Tibial nerve (tissue), 4 donors: Measurements from ENCODE around the gene NELFA. TPM values are rescaled to one million over a fixed set of nuclear protein-coding genes. Genes with fewer than 3 reads are reported as not detected.

ENCODE experiments used
- DNase-seq, 2 donors: peaks; one replicate each; pipeline ENCODE4 v3.0.0-alpha.2; 2019; ENCODE audit warnings: low spot score in 2 of 2
- H3K27ac ChIP-seq, 4 donors: fragments of 200-600 bp; sonication (generic) in 3 of 4; one replicate each; pipeline ENCODE4 v1.5.1; 2017 to 2019; ENCODE audit warnings: mild to moderate bottlenecking in 1 of 4
- H3K27me3 ChIP-seq, 2 donors: fragments of 200-600 bp; sonication (generic) in 1 of 2; one replicate each; pipeline versions ENCODE4 v1.5.1 to v1.6.0; 2017 to 2019
- H3K36me3 ChIP-seq, 3 donors: fragments of 200-600 bp; sonication (generic); one replicate each; pipeline ENCODE4 v1.5.1; 2018 to 2019
- H3K4me1 ChIP-seq, 4 donors: fragments of 200-600 bp; sonication (generic) in 3 of 4; one replicate each; pipeline ENCODE4 v1.5.1; 2017 to 2019
- H3K4me3 ChIP-seq, 4 donors: fragments of 200-600 bp; sonication (generic) in 3 of 4; one replicate each; pipeline ENCODE4 v1.5.1; 2017 to 2019; ENCODE audit warnings: mild to moderate bottlenecking in 1 of 4, moderate library complexity in 1 of 4
- H3K9me3 ChIP-seq, 4 donors: fragments of 200-600 bp; sonication (generic) in 3 of 4; one replicate each; pipeline ENCODE4 v1.5.1; 2017 to 2019
- EP300 ChIP-seq, 2 donors: sonication (generic); formaldehyde crosslinking; IDR thresholded peaks; one replicate each; pipeline ENCODE4 v1.6.1; 2017; ENCODE audit warnings: antibody characterized with exemption in 2 of 2, mild to moderate bottlenecking in 1 of 2
- POLR2A ChIP-seq, 2 donors: fragments of 450-650 bp; IDR thresholded peaks; one replicate each; pipeline ENCODE4 v1.6.1; 2017; ENCODE audit warnings: antibody characterized with exemption in 2 of 2, mild to moderate bottlenecking in 2 of 2, moderate library complexity in 2 of 2
- WGBS, 2 donors: methylation state at CpG; one replicate each; pipeline ENCODE4 v1.1.5; 2018; 5-methylcytosine and 5-hydroxymethylcytosine counted together
- total RNA-seq, 4 donors: library from RNA; depleted of rRNA; stranded (reverse); fragments of >200 nt; gene quantifications; one replicate each; pipeline ENCODE4 v1.1.0, GENCODE V29; 2016
- TF ChIP-seq, protein P1 (sequence below), 5 experiments: fragments of 200-600 bp in 3 of 5; fragments of 450-650 bp in 2 of 5; sonication (generic) in 3 of 5; IDR thresholded peaks; one replicate each; pipeline ENCODE4 v1.5.1; 2016 to 2019; ENCODE audit warnings: antibody characterized with exemption in 5 of 5, mild to moderate bottlenecking in 3 of 5, moderate library complexity in 2 of 5

The NELFA gene
- total RNA-seq, 4 donors from 2014 or later, result 32.9 to 43.1 (median 37.5) TPM

DNA sequence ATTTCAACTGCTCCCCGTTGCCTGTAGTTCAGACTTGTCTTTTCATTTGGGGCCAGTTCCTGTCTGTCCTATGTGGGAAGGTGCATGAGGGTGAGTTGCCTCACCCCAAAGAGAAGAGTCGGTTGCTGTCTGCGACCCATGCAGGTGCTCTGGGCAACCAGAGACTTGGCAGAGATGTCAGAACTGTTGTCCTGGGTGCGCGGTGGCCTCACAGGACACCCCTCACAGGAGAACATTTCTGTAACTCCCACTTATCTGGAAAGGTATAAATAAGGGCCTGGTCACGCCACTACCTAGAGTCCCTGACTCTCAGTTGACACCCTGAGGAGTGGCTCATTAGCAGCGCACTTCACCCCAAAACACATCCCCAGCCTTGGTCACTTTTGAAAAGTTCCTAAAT, 40.6 kb upstream of the NELFA start:
- no peak for DNase-seq
- WGBS, 2 donors, result 88 to 92% methylated on average over 7 of the region's 7 CpGs

GRCh38 chr4:2048831-2049230, 40.1 kb upstream of the NELFA start:
- TF ChIP-seq, protein P1, sequence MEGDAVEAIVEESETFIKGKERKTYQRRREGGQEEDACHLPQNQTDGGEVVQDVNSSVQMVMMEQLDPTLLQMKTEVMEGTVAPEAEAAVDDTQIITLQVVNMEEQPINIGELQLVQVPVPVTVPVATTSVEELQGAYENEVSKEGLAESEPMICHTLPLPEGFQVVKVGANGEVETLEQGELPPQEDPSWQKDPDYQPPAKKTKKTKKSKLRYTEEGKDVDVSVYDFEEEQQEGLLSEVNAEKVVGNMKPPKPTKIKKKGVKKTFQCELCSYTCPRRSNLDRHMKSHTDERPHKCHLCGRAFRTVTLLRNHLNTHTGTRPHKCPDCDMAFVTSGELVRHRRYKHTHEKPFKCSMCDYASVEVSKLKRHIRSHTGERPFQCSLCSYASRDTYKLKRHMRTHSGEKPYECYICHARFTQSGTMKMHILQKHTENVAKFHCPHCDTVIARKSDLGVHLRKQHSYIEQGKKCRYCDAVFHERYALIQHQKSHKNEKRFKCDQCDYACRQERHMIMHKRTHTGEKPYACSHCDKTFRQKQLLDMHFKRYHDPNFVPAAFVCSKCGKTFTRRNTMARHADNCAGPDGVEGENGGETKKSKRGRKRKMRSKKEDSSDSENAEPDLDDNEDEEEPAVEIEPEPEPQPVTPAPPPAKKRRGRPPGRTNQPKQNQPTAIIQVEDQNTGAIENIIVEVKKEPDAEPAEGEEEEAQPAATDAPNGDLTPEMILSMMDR (IDR thresholded peaks at IDR 0.05), result no peak
- TF ChIP-seq POLR2A (IDR thresholded peaks at IDR 0.05) (no peak), EP300 (IDR thresholded peaks at IDR 0.05) (no peak)
- H3K4me3 ChIP-seq, result no peak overlapping the region
- no peak for DNase-seq
- WGBS, 2 donors, result 86 to 90% methylated on average over 8 of the region's 8 CpGs
- H3K36me3 ChIP-seq, result peaks cover 0 to 7% (median 0%) of the 10 kb centered on the region in 3 donors
- no peak overlapping the region for H3K27ac ChIP-seq
- H3K4me1 ChIP-seq, result peaks cover 0 to 8% (median 0%) of the 10 kb centered on the region in 4 donors
- peaks cover 0 to 7% (median 0%) of the 10 kb centered on the region in 4 donors for H3K9me3 ChIP-seq
- peaks cover 0 to 67% of the 10 kb centered on the region in 2 donors for H3K27me3 ChIP-seq

More for the DNA sequence above, 40.6 kb upstream of the NELFA start:
- peaks cover 0 to 7% (median 0%) of the 10 kb centered on the region in 4 donors for H3K9me3 ChIP-seq
- H3K4me1 ChIP-seq, result peaks cover 0 to 8% (median 0%) of the 10 kb centered on the region in 4 donors
- TF ChIP-seq POLR2A (IDR thresholded peaks at IDR 0.05) (no peak), EP300 (IDR thresholded peaks at IDR 0.05) (no peak)
- TF ChIP-seq, protein P1 (IDR thresholded peaks at IDR 0.05), result no peak
- peaks cover 0 to 7% (median 0%) of the 10 kb centered on the region in 3 donors for H3K36me3 ChIP-seq
- peaks cover 0 to 68% of the 10 kb centered on the region in 2 donors for H3K27me3 ChIP-seq
- no peak overlapping the region for H3K27ac ChIP-seq
- H3K4me3 ChIP-seq, result no peak overlapping the region

- peaks cover 0 to 69% of the 10 kb centered on the region in 2 donors for H3K27me3 ChIP-seq
- no peak for DNase-seq
- H3K4me3 ChIP-seq, result no peak overlapping the region
- no peak overlapping the region for H3K27ac ChIP-seq
- TF ChIP-seq, protein P1 (IDR thresholded peaks at IDR 0.05), result no peak
- no peak for TF ChIP-seq EP300 (IDR thresholded peaks at IDR 0.05)
- no peak for TF ChIP-seq POLR2A (IDR thresholded peaks at IDR 0.05)
- peaks cover 0 to 8% (median 0%) of the 10 kb centered on the region in 4 donors for H3K4me1 ChIP-seq
- H3K36me3 ChIP-seq, result peaks cover 0 to 10% (median 0%) of the 10 kb centered on the region in 3 donors
- H3K9me3 ChIP-seq, result peaks cover 0 to 7% (median 0%) of the 10 kb centered on the region in 4 donors
- WGBS, 2 donors, result 83 to 84% methylated on average over 24 to 25 of the region's 25 CpGs
Measured at GRCh38 chr4:2047781-2048581, 39.2 kb upstream of the NELFA start.

GRCh38 chr4:2047031-2047660, 38.4 kb upstream of the NELFA start:
- no peak for TF ChIP-seq EP300 (IDR thresholded peaks at IDR 0.05)
- TF ChIP-seq, protein P1 (IDR thresholded peaks at IDR 0.05), result no peak
- TF ChIP-seq POLR2A (IDR thresholded peaks at IDR 0.05), result no peak
- Histone ChIP-seq H3K9me3 (peaks cover 0 to 7% (median 0%) of the 10 kb centered on the region in 4 donors), H3K36me3 (peaks cover 0 to 10% (median 0%) of the 10 kb centered on the region in 3 donors), H3K4me1 (peaks cover 0 to 14% (median 4%) of the 10 kb centered on the region in 4 donors), H3K27me3 (peaks cover 0 to 70% of the 10 kb centered on the region in 2 donors), H3K27ac (no peak overlapping the region), H3K4me3 (no peak overlapping the region)
- 41% methylated on average over 37 to 54 of the region's 57 CpGs for WGBS, 2 donors
- no peak for DNase-seq
